ENCODE data around the gene KBTBD3.
"Not testable (repeated sequence)": the region's sequence is repeated elsewhere in the genome, so short reads cannot be mapped to it uniquely, and the experiment has no call there.

KBTBD3 gene

GRCh38 chr11:106077609-106078455, 685 bp upstream of the KBTBD3 start, which contains the start of gene AASDHPPT:
Gene AASDHPPT (plus strand): TSS chr11:106077662. CDS start chr11:106077711, 49 bp downstream.
- TF ChIP-seq GATA1 (IDR thresholded peaks at IDR 0.05; ENCODE audit: low read depth, low read length): no peak
- TF ChIP-seq POLR2A (IDR thresholded peaks at IDR 0.05; ENCODE audit: low read length): peak; percentile 60
- peak; percentile 82 to 86 for DNase-seq

- DNase-seq: peak in 1 of 2 experiments; percentile 29
- TF ChIP-seq POLR2A (IDR thresholded peaks at IDR 0.05; ENCODE audit: low read length) (no peak), GATA1 (IDR thresholded peaks at IDR 0.05; ENCODE audit: low read depth, low read length) (no peak)
Observed at GRCh38 chr11:106076171-106076918, 802 bp downstream of the KBTBD3 start.

- TF ChIP-seq POLR2A (IDR thresholded peaks at IDR 0.05; ENCODE audit: low read length) (no peak), GATA1 (IDR thresholded peaks at IDR 0.05; ENCODE audit: low read depth, low read length) (no peak)
- DNase-seq: no peak
Observed at GRCh38 chr11:106072804-106073203, 4.3 kb downstream of the KBTBD3 start.

- no peak for DNase-seq
- TF ChIP-seq POLR2A (IDR thresholded peaks at IDR 0.05; ENCODE audit: low read length) (no peak), GATA1 (IDR thresholded peaks at IDR 0.05; ENCODE audit: low read depth, low read length) (no peak)
Observed at GRCh38 chr11:106070606-106071005, 6.5 kb downstream of the KBTBD3 start.

DNA sequence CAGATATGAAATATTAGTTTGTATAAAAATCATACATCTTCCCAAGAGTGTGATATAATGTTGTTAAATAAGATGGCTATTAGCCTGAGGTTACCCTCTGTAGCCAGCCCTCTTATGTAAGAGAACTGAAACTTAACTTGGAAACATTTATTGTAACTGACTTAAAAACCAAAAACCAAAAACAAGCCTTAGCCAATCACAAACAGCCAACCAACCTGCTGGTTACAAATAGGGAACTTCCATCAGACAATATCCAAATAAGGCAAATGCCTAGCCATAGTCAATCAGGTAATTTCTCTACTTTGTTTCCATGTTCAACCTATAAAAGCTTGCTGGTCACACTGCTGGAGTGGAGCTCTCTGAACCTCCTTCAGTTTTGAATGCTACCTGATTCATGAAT, 14.1 kb downstream of the KBTBD3 start:
- DNase-seq: no peak
- no peak for TF ChIP-seq GATA1 (IDR thresholded peaks at IDR 0.05; ENCODE audit: low read depth, low read length)
- TF ChIP-seq POLR2A (IDR thresholded peaks at IDR 0.05; ENCODE audit: low read length): no peak

DNA sequence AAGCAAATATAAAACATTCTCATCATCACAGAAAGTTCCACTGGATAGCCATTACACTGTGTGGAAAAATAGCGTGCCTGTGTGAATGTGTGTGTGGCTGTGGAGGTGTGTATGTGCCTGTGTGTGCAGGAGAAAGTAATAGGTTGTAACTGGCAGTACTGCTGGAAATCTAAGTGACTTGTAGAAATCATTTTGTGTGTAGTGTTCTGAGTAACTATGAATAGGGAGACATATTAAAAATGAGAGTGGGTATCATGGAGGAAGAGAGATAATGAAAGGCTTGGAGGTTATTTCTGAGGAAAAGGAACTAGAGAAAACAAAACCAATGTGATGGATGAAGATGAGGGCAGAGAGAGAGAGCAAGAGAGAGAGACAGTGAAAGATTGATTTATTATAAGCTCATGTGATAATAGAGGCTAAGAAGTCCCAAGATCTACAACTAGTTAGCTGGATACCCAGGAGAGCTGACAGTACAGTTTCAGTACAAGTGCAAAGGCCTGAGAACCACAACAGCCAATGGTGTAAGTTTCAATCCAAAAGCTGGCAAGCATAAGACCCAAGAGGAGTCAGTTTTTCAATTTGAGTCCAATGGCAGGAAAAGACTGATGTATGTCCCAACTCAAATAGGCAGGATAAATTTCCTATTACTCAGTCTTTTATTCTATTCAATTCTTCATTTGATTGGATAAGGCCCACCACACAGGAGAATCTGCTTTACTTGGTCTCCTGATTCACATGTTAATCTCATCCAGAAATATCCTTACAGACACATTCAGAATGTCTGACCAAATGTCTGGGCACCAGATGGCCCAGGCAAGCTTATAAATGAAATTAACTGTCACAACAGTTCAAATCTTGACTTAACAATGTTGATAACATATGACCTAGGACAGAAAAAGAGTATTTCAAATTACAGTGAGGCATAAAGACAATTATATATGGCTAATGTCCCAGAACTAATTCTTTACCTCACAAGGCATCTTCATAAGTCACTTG, 14.9 kb downstream of the KBTBD3 start:
- TF ChIP-seq POLR2A (IDR thresholded peaks at IDR 0.05; ENCODE audit: low read length): no peak
- no peak for TF ChIP-seq GATA1 (IDR thresholded peaks at IDR 0.05; ENCODE audit: low read depth, low read length)
- DNase-seq: no peak

DNA sequence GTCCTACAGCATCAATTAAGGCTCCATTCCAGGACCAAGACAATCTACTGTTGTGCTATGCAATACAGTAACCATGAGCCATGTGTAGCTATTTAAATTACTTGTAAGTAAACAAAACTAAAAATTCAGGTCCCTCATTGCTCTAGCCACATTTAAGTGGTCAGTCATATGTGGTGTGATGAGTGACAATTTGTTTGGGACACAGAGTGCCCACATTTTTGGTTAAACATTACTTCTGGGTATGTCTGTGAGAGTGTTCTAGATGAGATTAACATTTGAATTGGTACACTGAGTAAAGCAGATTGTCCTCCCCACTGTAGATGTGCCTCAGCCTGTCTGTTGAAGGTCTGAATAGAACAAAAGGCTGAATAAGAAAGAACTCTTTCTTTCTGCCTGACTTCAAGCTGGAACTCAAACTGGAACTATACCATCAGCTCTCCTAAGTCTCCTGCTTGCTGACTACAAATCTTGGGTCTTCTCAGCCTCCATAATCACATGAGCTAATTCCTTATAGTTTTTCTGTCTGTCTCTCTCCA, 15.8 kb downstream of the KBTBD3 start:
- TF ChIP-seq GATA1 (IDR thresholded peaks at IDR 0.05; ENCODE audit: low read depth, low read length) (no peak), POLR2A (IDR thresholded peaks at IDR 0.05; ENCODE audit: low read length) (no peak)
- no peak for DNase-seq

DNA sequence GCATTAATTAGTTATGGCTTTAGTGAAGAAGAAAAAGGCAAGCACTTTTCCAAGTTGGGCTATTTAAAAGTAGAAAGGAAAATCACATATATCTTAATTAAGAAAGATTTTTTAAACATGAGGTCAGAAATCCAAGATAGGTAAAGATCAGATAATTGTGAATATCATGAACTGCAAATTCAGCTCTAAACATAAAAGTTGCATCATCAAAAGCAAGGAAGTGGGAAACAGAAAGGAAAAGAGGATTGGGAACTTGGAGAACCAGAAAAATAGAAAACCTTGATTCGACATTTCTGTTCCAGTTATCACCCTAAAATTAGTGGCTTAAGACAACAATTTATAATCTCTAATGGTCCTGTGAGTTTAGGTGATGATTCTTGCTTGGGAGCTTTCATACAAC, 17.5 kb downstream of the KBTBD3 start:
- no peak for DNase-seq
- TF ChIP-seq POLR2A (IDR thresholded peaks at IDR 0.05; ENCODE audit: low read length) (no peak), GATA1 (IDR thresholded peaks at IDR 0.05; ENCODE audit: low read depth, low read length) (no peak)

GRCh38 chr11:106058377-106058776, 18.8 kb downstream of the KBTBD3 start:
- DNase-seq: not testable (repeated sequence)

DNA sequence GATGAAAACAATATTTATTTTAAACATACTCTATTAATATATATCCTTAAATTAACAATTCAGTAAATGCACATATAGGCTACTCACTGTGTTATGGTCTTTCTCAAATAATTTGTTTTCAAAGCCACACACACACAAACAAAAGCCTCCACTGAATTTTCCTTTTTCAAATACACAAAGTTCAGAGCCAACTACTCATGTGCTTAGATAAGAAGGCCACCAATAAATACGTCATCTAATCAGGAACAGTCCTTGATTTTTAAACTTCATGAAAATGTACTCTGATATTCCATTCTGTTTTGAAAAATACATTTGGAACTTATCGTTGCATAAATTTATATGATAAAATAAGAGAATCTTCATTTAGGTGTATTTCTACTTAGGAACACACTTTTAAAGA, 26.0 kb downstream of the KBTBD3 start:
- no peak for DNase-seq
- no peak for TF ChIP-seq POLR2A (IDR thresholded peaks at IDR 0.05; ENCODE audit: low read length)
- no peak for TF ChIP-seq GATA1 (IDR thresholded peaks at IDR 0.05; ENCODE audit: low read depth, low read length)

- TF ChIP-seq POLR2A (IDR thresholded peaks at IDR 0.05; ENCODE audit: low read length): no peak
- TF ChIP-seq GATA1 (IDR thresholded peaks at IDR 0.05; ENCODE audit: low read depth, low read length): no peak
- DNase-seq: no peak
Observed at GRCh38 chr11:106049727-106050476, 27.2 kb downstream of the KBTBD3 start.

DNA sequence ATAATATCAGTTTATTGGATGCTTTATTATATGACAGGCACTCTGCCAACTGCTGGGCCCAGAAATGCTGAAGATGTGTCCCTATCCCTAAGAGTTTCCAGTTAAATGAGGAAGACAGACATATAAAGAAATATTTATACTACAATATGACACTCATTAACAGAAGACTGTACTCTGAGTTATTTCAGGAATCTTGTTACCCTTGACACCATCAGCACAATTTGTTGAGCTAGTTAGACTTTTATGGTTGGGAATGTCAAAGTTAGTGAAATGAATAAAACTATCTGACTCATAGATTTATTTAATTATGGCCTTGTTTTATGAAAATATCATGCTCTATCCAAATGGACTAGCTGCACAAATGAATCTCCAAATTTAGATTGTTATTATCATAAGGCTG, 29.5 kb downstream of the KBTBD3 start:
- DNase-seq: no peak
- TF ChIP-seq POLR2A (IDR thresholded peaks at IDR 0.05; ENCODE audit: low read length) (no peak), GATA1 (IDR thresholded peaks at IDR 0.05; ENCODE audit: low read depth, low read length) (no peak)

GRCh38 chr11:106043540-106043939, 33.6 kb downstream of the KBTBD3 start:
- no peak for DNase-seq
- TF ChIP-seq GATA1 (IDR thresholded peaks at IDR 0.05; ENCODE audit: low read depth, low read length) (no peak), POLR2A (IDR thresholded peaks at IDR 0.05; ENCODE audit: low read length) (no peak)
